ENCODE results near the gene CDADC1. TPM values are rescaled to one million over a fixed set of nuclear protein-coding genes. Genes with fewer than 3 reads are reported as not detected.

Gene CDADC1
- total and polyA plus RNA-seq, 5 donors from 2014 or later: 8.7 to 16.7 (median 10.9) TPM

- Mint-ChIP-seq H3K4me3 (no peak overlapping the region), H3K4me1 (peaks cover 0 to 7% (median 6%) of the 10 kb centered on the region in 4 donors), H3K27me3 (no peaks in the 10 kb centered on the region), H3K36me3 (peaks cover 11% of the 10 kb centered on the region), H3K27ac (peak overlapping the region in 1 of 3 donors; percentile 29), H3K9me3 (no peaks in the 10 kb centered on the region)
- H3K9me3 ChIP-seq (ENCODE audit: control insufficient read depth in 2 of 2, low read length in 2 of 2): no peaks in the 10 kb centered on the region
- peaks cover 14% of the 10 kb centered on the region for H3K36me3 ChIP-seq (ENCODE audit: control insufficient read depth, insufficient read depth, low read length)
- ATAC-seq (ENCODE audit: low read depth in 2 of 2) (no peak), DNase-seq (no peak)
- peaks cover 8% of the 10 kb centered on the region for H3K4me1 ChIP-seq (ENCODE audit: control insufficient read depth, insufficient read depth, low read length, poor library complexity, severe bottlenecking)
- H3K4me3 ChIP-seq (ENCODE audit: low read depth, low read length): no peak overlapping the region
- no peak overlapping the region for H3K27ac ChIP-seq (ENCODE audit: insufficient read depth, low read length, poor library complexity, severe bottlenecking)
- H3K27me3 ChIP-seq (ENCODE audit: control insufficient read depth, insufficient read depth, low read length): no peaks in the 10 kb centered on the region
Observed at GRCh38 chr13:49297338-49297737, 49.6 kb downstream of the CDADC1 start.

GRCh38 chr13:49298416-49298815, 50.7 kb downstream of the CDADC1 start:
- H3K27ac ChIP-seq (ENCODE audit: insufficient read depth, low read length, poor library complexity, severe bottlenecking): no peak overlapping the region
- H3K36me3 ChIP-seq (ENCODE audit: control insufficient read depth, insufficient read depth, low read length): peaks cover 4% of the 10 kb centered on the region
- Mint-ChIP-seq H3K4me1 (peaks cover 0 to 8% (median 7%) of the 10 kb centered on the region in 4 donors), H3K4me3 (peak overlapping the region in 1 of 4 donors; percentile 52), H3K27ac (peak overlapping the region in 1 of 3 donors; percentile 10), H3K36me3 (peaks cover under 1% of the 10 kb centered on the region), H3K27me3 (no peaks in the 10 kb centered on the region), H3K9me3 (no peaks in the 10 kb centered on the region)
- DNase-seq: no peak
- H3K4me3 ChIP-seq (ENCODE audit: low read depth, low read length): no peak overlapping the region
- peaks cover 8% of the 10 kb centered on the region for H3K4me1 ChIP-seq (ENCODE audit: control insufficient read depth, insufficient read depth, low read length, poor library complexity, severe bottlenecking)
- no peak for ATAC-seq (ENCODE audit: low read depth in 2 of 2)
- H3K9me3 ChIP-seq (ENCODE audit: control insufficient read depth in 2 of 2, low read length in 2 of 2): no peaks in the 10 kb centered on the region
- H3K27me3 ChIP-seq (ENCODE audit: control insufficient read depth, insufficient read depth, low read length): no peaks in the 10 kb centered on the region

GRCh38 chr13:49298903-49299605, 51.3 kb downstream of the CDADC1 start:
- H3K27ac ChIP-seq (ENCODE audit: insufficient read depth, low read length, poor library complexity, severe bottlenecking): no peak overlapping the region
- peak overlapping the region in 1 of 3 donors; percentile 57 for H3K27ac Mint-ChIP-seq
- peaks cover 0 to 8% (median 7%) of the 10 kb centered on the region in 4 donors for H3K4me1 Mint-ChIP-seq

GRCh38 chr13:49300276-49300675, 52.6 kb downstream of the CDADC1 start:
- H3K9me3 Mint-ChIP-seq: no peaks in the 10 kb centered on the region
- H3K4me3 Mint-ChIP-seq: no peak overlapping the region
- Histone ChIP-seq H3K4me1 (ENCODE audit: control insufficient read depth, insufficient read depth, low read length, poor library complexity, severe bottlenecking) (peaks cover 8% of the 10 kb centered on the region), H3K27me3 (ENCODE audit: control insufficient read depth, insufficient read depth, low read length) (no peaks in the 10 kb centered on the region), H3K9me3 (ENCODE audit: control insufficient read depth in 2 of 2, low read length in 2 of 2) (no peaks in the 10 kb centered on the region), H3K4me3 (ENCODE audit: low read depth, low read length) (no peak overlapping the region), H3K27ac (ENCODE audit: insufficient read depth, low read length, poor library complexity, severe bottlenecking) (no peak overlapping the region), H3K36me3 (ENCODE audit: control insufficient read depth, insufficient read depth, low read length) (peaks cover 2% of the 10 kb centered on the region)
- DNase-seq (no peak), ATAC-seq (ENCODE audit: low read depth in 2 of 2) (no peak)
- peaks cover 0 to 8% (median 7%) of the 10 kb centered on the region in 4 donors for H3K4me1 Mint-ChIP-seq
- H3K36me3 Mint-ChIP-seq: no peaks in the 10 kb centered on the region
- H3K27ac Mint-ChIP-seq: peak overlapping the region in 1 of 3 donors; percentile 77
- no peaks in the 10 kb centered on the region for H3K27me3 Mint-ChIP-seq

More at GRCh38 chr13:49298903-49299605, 51.3 kb downstream of the CDADC1 start:
- DNase-seq (no peak), ATAC-seq (ENCODE audit: low read depth in 2 of 2) (no peak)
- H3K36me3 Mint-ChIP-seq: no peaks in the 10 kb centered on the region
- peaks cover 8% of the 10 kb centered on the region for H3K4me1 ChIP-seq (ENCODE audit: control insufficient read depth, insufficient read depth, low read length, poor library complexity, severe bottlenecking)
- no peaks in the 10 kb centered on the region for H3K27me3 ChIP-seq (ENCODE audit: control insufficient read depth, insufficient read depth, low read length)
- no peaks in the 10 kb centered on the region for H3K9me3 ChIP-seq (ENCODE audit: control insufficient read depth in 2 of 2, low read length in 2 of 2)
- no peaks in the 10 kb centered on the region for H3K27me3 Mint-ChIP-seq
- no peak overlapping the region for H3K4me3 Mint-ChIP-seq
- H3K4me3 ChIP-seq (ENCODE audit: low read depth, low read length): no peak overlapping the region
- no peaks in the 10 kb centered on the region for H3K9me3 Mint-ChIP-seq
- H3K36me3 ChIP-seq (ENCODE audit: control insufficient read depth, insufficient read depth, low read length): peaks cover 4% of the 10 kb centered on the region

- H3K27ac Mint-ChIP-seq: peak overlapping the region; percentile 76 to 95 (median 77)
- DNase-seq (peak; percentile 48 to 86 (median 79)), ATAC-seq (ENCODE audit: low read depth in 2 of 2) (peak; percentile 89 to 90)
- Histone ChIP-seq H3K4me3 (ENCODE audit: low read depth, low read length) (peak overlapping the region; percentile 72), H3K4me1 (ENCODE audit: control insufficient read depth, insufficient read depth, low read length, poor library complexity, severe bottlenecking) (peaks cover 8% of the 10 kb centered on the region), H3K36me3 (ENCODE audit: control insufficient read depth, insufficient read depth, low read length) (no peaks in the 10 kb centered on the region), H3K27ac (ENCODE audit: insufficient read depth, low read length, poor library complexity, severe bottlenecking) (no peak overlapping the region), H3K9me3 (ENCODE audit: control insufficient read depth in 2 of 2, low read length in 2 of 2) (no peaks in the 10 kb centered on the region), H3K27me3 (ENCODE audit: control insufficient read depth, insufficient read depth, low read length) (no peaks in the 10 kb centered on the region)
- H3K27me3 Mint-ChIP-seq: no peaks in the 10 kb centered on the region
- no peaks in the 10 kb centered on the region for H3K36me3 Mint-ChIP-seq
- H3K4me3 Mint-ChIP-seq: peak overlapping the region; percentile 3 to 89 (median 74)
- peaks cover 0 to 8% (median 7%) of the 10 kb centered on the region in 4 donors for H3K4me1 Mint-ChIP-seq
- no peaks in the 10 kb centered on the region for H3K9me3 Mint-ChIP-seq
Observed at GRCh38 chr13:49300739-49301589, 53.2 kb downstream of the CDADC1 start.

- peak overlapping the region in 2 of 4 donors; percentile 12 to 33 for H3K4me3 Mint-ChIP-seq
- H3K27ac Mint-ChIP-seq: peak overlapping the region in 1 of 3 donors; percentile 12
- H3K9me3 Mint-ChIP-seq: no peaks in the 10 kb centered on the region
- Histone ChIP-seq H3K27ac (ENCODE audit: insufficient read depth, low read length, poor library complexity, severe bottlenecking) (no peak overlapping the region), H3K36me3 (ENCODE audit: control insufficient read depth, insufficient read depth, low read length) (no peaks in the 10 kb centered on the region), H3K4me3 (ENCODE audit: low read depth, low read length) (no peak overlapping the region), H3K4me1 (ENCODE audit: control insufficient read depth, insufficient read depth, low read length, poor library complexity, severe bottlenecking) (peaks cover 8% of the 10 kb centered on the region), H3K27me3 (ENCODE audit: control insufficient read depth, insufficient read depth, low read length) (no peaks in the 10 kb centered on the region), H3K9me3 (ENCODE audit: control insufficient read depth in 2 of 2, low read length in 2 of 2) (no peaks in the 10 kb centered on the region)
- H3K27me3 Mint-ChIP-seq: no peaks in the 10 kb centered on the region
- no peaks in the 10 kb centered on the region for H3K36me3 Mint-ChIP-seq
- DNase-seq: no peak
- peaks cover 0 to 8% (median 7%) of the 10 kb centered on the region in 4 donors for H3K4me1 Mint-ChIP-seq
- no peak for ATAC-seq (ENCODE audit: low read depth in 2 of 2)
Observed at GRCh38 chr13:49302222-49302621, 54.5 kb downstream of the CDADC1 start.

GRCh38 chr13:49302817-49303216, 55.1 kb downstream of the CDADC1 start:
- Histone ChIP-seq H3K27ac (ENCODE audit: insufficient read depth, low read length, poor library complexity, severe bottlenecking) (no peak overlapping the region), H3K9me3 (ENCODE audit: control insufficient read depth in 2 of 2, low read length in 2 of 2) (no peaks in the 10 kb centered on the region), H3K27me3 (ENCODE audit: control insufficient read depth, insufficient read depth, low read length) (no peaks in the 10 kb centered on the region), H3K36me3 (ENCODE audit: control insufficient read depth, insufficient read depth, low read length) (no peaks in the 10 kb centered on the region), H3K4me3 (ENCODE audit: low read depth, low read length) (no peak overlapping the region), H3K4me1 (ENCODE audit: control insufficient read depth, insufficient read depth, low read length, poor library complexity, severe bottlenecking) (peaks cover 8% of the 10 kb centered on the region)
- Mint-ChIP-seq H3K27me3 (no peaks in the 10 kb centered on the region), H3K4me3 (no peak overlapping the region), H3K27ac (peak overlapping the region in 2 of 3 donors; percentile 12 to 48), H3K4me1 (peaks cover 0 to 8% (median 7%) of the 10 kb centered on the region in 4 donors), H3K9me3 (no peaks in the 10 kb centered on the region), H3K36me3 (no peaks in the 10 kb centered on the region)
- no peak for ATAC-seq (ENCODE audit: low read depth in 2 of 2)
- DNase-seq: no peak
